Activated CD8-positive, alpha-beta memory T cell treated with anti-CD3 and anti-CD28 coated beads, Interleukin-2, amount 50 U/mL, for 24 hours (primary cell): ENCODE data around the gene TXNDC11.

Experiments used
- DNase-seq: peaks from one replicate; pipeline ENCODE4 v3.0.0-alpha.2; 2020; ENCODE audit errors: extremely low read depth

Gene TXNDC11

GRCh38 chr16:11630768-11631056 lies 111.9 kb downstream of the TXNDC11 start:
- no peak for DNase-seq

GRCh38 chr16:11630046-11630767 lies 112.5 kb downstream of the TXNDC11 start:
- no peak for DNase-seq
